Activated CD4-positive, alpha-beta memory T cell treated with anti-CD3 and anti-CD28 coated beads for 36 hours (primary cell): Measurements from ENCODE around the gene SH3GL3. TPM values are rescaled to one million over a fixed set of nuclear protein-coding genes. Genes with fewer than 3 reads are reported as not detected.

ENCODE experiments used
- CTCF ChIA-PET: fragments of 350-600 bp; sonication (Branson Sonifier 250); formaldehyde crosslinking; loops from one replicate; lab custom pipeline; 2021; ENCODE audit warnings: antibody characterized with exemption, inconsistent platforms; lab: Charles Lee
- POLR2A ChIA-PET: fragments of 350-600 bp; sonication (Branson Sonifier 250); formaldehyde crosslinking; loops from one replicate; lab custom pipeline; 2021; ENCODE audit warnings: antibody characterized with exemption; lab: Charles Lee
- DNase-seq: peaks from one replicate; pipeline ENCODE4 v3.0.0-alpha.2; 2020
- H3K27ac Mint-ChIP-seq: one replicate; pipeline ENCODE4 v1.8.0; 2021; ENCODE audit warnings: mixed read lengths
- H3K27me3 Mint-ChIP-seq: one replicate; pipeline ENCODE4 v1.8.0; 2021; ENCODE audit warnings: mixed read lengths
- H3K36me3 Mint-ChIP-seq: one replicate; pipeline ENCODE4 v1.8.0; 2021; ENCODE audit warnings: mixed read lengths
- H3K4me1 Mint-ChIP-seq: one replicate; pipeline ENCODE4 v1.8.0; 2021; ENCODE audit warnings: low read depth, mixed read lengths
- H3K4me3 Mint-ChIP-seq: one replicate; pipeline ENCODE4 v1.8.0; 2021; ENCODE audit warnings: mild to moderate bottlenecking, mixed read lengths
- H3K9me3 Mint-ChIP-seq: one replicate; pipeline ENCODE4 v1.8.0; 2021; ENCODE audit warnings: mixed read lengths
- intact Hi-C: fragments of 100-400 bp; cut with micrococcal nuclease; formaldehyde crosslinking; loops from one replicate; pipeline ENCODE4 v1.15.1; 2023
- total RNA-seq, 2 experiments: library from RNA; stranded (reverse); gene quantifications; one replicate each; pipeline ENCODE4 v1.2.3, GENCODE V29; 2021

SH3GL3 gene
- total RNA-seq, 2 experiments from 2014 or later, result not detected

GRCh38 chr15:83487519-83487918, 40.4 kb downstream of the SH3GL3 start:
- POLR2A ChIA-PET, result no interaction called here
- Mint-ChIP-seq H3K4me1 (no peaks in the 10 kb centered on the region), H3K9me3 (peaks cover 8% of the 10 kb centered on the region), H3K36me3 (no peaks in the 10 kb centered on the region), H3K27ac (no peak overlapping the region), H3K27me3 (no peaks in the 10 kb centered on the region), H3K4me3 (no peak overlapping the region)
- CTCF ChIA-PET, result no interaction called here
- intact Hi-C loops, result no loop called here
- no peak for DNase-seq

- POLR2A ChIA-PET, result no interaction called here
- CTCF ChIA-PET, result no interaction called here
These were observed 42.5 kb downstream of the SH3GL3 start for GRCh38 chr15:83489690-83490089.

GRCh38 chr15:83491486-83491885, 44.3 kb downstream of the SH3GL3 start:
- Mint-ChIP-seq H3K4me1 (no peaks in the 10 kb centered on the region), H3K36me3 (no peaks in the 10 kb centered on the region), H3K27me3 (peaks cover 4% of the 10 kb centered on the region), H3K27ac (no peak overlapping the region), H3K4me3 (no peak overlapping the region), H3K9me3 (peaks cover 3% of the 10 kb centered on the region)
- CTCF ChIA-PET, result no interaction called here
- no peak for DNase-seq
- POLR2A ChIA-PET, result no interaction called here
- intact Hi-C loops, result no loop called here

More at GRCh38 chr15:83489690-83490089, 42.5 kb downstream of the SH3GL3 start:
- intact Hi-C loops, result no loop called here
- no peak for DNase-seq
- Mint-ChIP-seq H3K4me3 (no peak overlapping the region), H3K9me3 (peaks cover 5% of the 10 kb centered on the region), H3K4me1 (no peaks in the 10 kb centered on the region), H3K36me3 (no peaks in the 10 kb centered on the region), H3K27ac (no peak overlapping the region), H3K27me3 (peaks cover 2% of the 10 kb centered on the region)

GRCh38 chr15:83496766-83497165, 49.6 kb downstream of the SH3GL3 start:
- ChIA-PET CTCF (no interaction called here), POLR2A (no interaction called here)
- H3K4me3 Mint-ChIP-seq, result no peak overlapping the region
- H3K27ac Mint-ChIP-seq, result no peak overlapping the region
- H3K9me3 Mint-ChIP-seq, result peaks cover 15% of the 10 kb centered on the region
- intact Hi-C loops, result no loop called here
- no peak for DNase-seq
- H3K4me1 Mint-ChIP-seq, result no peaks in the 10 kb centered on the region
- H3K36me3 Mint-ChIP-seq, result no peaks in the 10 kb centered on the region
- peaks cover 4% of the 10 kb centered on the region for H3K27me3 Mint-ChIP-seq

- Mint-ChIP-seq H3K27me3 (peaks cover 4% of the 10 kb centered on the region), H3K4me3 (no peak overlapping the region), H3K4me1 (no peaks in the 10 kb centered on the region), H3K36me3 (no peaks in the 10 kb centered on the region), H3K27ac (no peak overlapping the region), H3K9me3 (peaks cover 15% of the 10 kb centered on the region)
- POLR2A ChIA-PET, result no interaction called here
- DNase-seq, result no peak
- intact Hi-C loops, result no loop called here
- CTCF ChIA-PET, result no interaction called here
These were observed 51.2 kb downstream of the SH3GL3 start for GRCh38 chr15:83498374-83498773.

GRCh38 chr15:83498801-83499200, 51.7 kb downstream of the SH3GL3 start:
- no peak for DNase-seq
- ChIA-PET CTCF (no interaction called here), POLR2A (no interaction called here)
- peaks cover 15% of the 10 kb centered on the region for H3K9me3 Mint-ChIP-seq
- peaks cover 3% of the 10 kb centered on the region for H3K27me3 Mint-ChIP-seq
- no peaks in the 10 kb centered on the region for H3K4me1 Mint-ChIP-seq
- intact Hi-C loops, result no loop called here
- H3K4me3 Mint-ChIP-seq, result no peak overlapping the region
- H3K27ac Mint-ChIP-seq, result no peak overlapping the region
- no peaks in the 10 kb centered on the region for H3K36me3 Mint-ChIP-seq

- H3K27ac Mint-ChIP-seq, result no peak overlapping the region
- no peaks in the 10 kb centered on the region for H3K4me1 Mint-ChIP-seq
- DNase-seq, result no peak
- peaks cover 15% of the 10 kb centered on the region for H3K9me3 Mint-ChIP-seq
- ChIA-PET POLR2A (no interaction called here), CTCF (no interaction called here)
- intact Hi-C loops, result no loop called here
- H3K36me3 Mint-ChIP-seq, result no peaks in the 10 kb centered on the region
- H3K4me3 Mint-ChIP-seq, result no peak overlapping the region
- peaks cover 2% of the 10 kb centered on the region for H3K27me3 Mint-ChIP-seq
These were observed 52.3 kb downstream of the SH3GL3 start for GRCh38 chr15:83499476-83499875.

- Mint-ChIP-seq H3K9me3 (peaks cover 3% of the 10 kb centered on the region), H3K4me3 (no peak overlapping the region), H3K4me1 (no peaks in the 10 kb centered on the region), H3K27ac (no peak overlapping the region), H3K36me3 (no peaks in the 10 kb centered on the region), H3K27me3 (peaks cover 3% of the 10 kb centered on the region)
- POLR2A ChIA-PET, result no interaction called here
- intact Hi-C loops, result no loop called here
- no peak for DNase-seq
- CTCF ChIA-PET, result no interaction called here
These were observed 56.6 kb downstream of the SH3GL3 start for GRCh38 chr15:83503595-83504364.

GRCh38 chr15:83504365-83504764, 57.2 kb downstream of the SH3GL3 start:
- no peak for DNase-seq
- intact Hi-C loops, result no loop called here
- Mint-ChIP-seq H3K4me1 (no peaks in the 10 kb centered on the region), H3K4me3 (no peak overlapping the region), H3K27me3 (peaks cover 3% of the 10 kb centered on the region), H3K27ac (no peak overlapping the region), H3K9me3 (no peaks in the 10 kb centered on the region), H3K36me3 (no peaks in the 10 kb centered on the region)
- POLR2A ChIA-PET, result no interaction called here
- CTCF ChIA-PET, result no interaction called here

- CTCF ChIA-PET, result no interaction called here
- POLR2A ChIA-PET, result no interaction called here
- H3K4me1 Mint-ChIP-seq, result no peaks in the 10 kb centered on the region
These were observed 62.9 kb downstream of the SH3GL3 start for GRCh38 chr15:83510001-83510400.

GRCh38 chr15:83512459-83512858, 65.3 kb downstream of the SH3GL3 start:
- H3K9me3 Mint-ChIP-seq, result no peaks in the 10 kb centered on the region
- H3K36me3 Mint-ChIP-seq, result no peaks in the 10 kb centered on the region
- H3K4me3 Mint-ChIP-seq, result no peak overlapping the region
- no peak overlapping the region for H3K27ac Mint-ChIP-seq
- POLR2A ChIA-PET, result no interaction called here
- CTCF ChIA-PET, result no interaction called here
- peaks cover 6% of the 10 kb centered on the region for H3K27me3 Mint-ChIP-seq
- no peak for DNase-seq
- intact Hi-C loops, result no loop called here
- H3K4me1 Mint-ChIP-seq, result no peaks in the 10 kb centered on the region

More at GRCh38 chr15:83510001-83510400, 62.9 kb downstream of the SH3GL3 start:
- H3K36me3 Mint-ChIP-seq, result no peaks in the 10 kb centered on the region
- H3K27me3 Mint-ChIP-seq, result peaks cover 5% of the 10 kb centered on the region
- DNase-seq, result no peak
- H3K9me3 Mint-ChIP-seq, result no peaks in the 10 kb centered on the region
- no peak overlapping the region for H3K27ac Mint-ChIP-seq
- H3K4me3 Mint-ChIP-seq, result no peak overlapping the region
- intact Hi-C loops, result no loop called here

- Mint-ChIP-seq H3K36me3 (no peaks in the 10 kb centered on the region), H3K9me3 (no peaks in the 10 kb centered on the region), H3K4me1 (no peaks in the 10 kb centered on the region), H3K27ac (no peak overlapping the region), H3K27me3 (peaks cover 5% of the 10 kb centered on the region), H3K4me3 (no peak overlapping the region)
- CTCF ChIA-PET, result no interaction called here
- no peak for DNase-seq
- POLR2A ChIA-PET, result no interaction called here
- intact Hi-C loops, result no loop called here
These were observed 67.4 kb downstream of the SH3GL3 start for GRCh38 chr15:83514584-83514983.

- Mint-ChIP-seq H3K4me3 (no peak overlapping the region), H3K27me3 (peaks cover 4% of the 10 kb centered on the region), H3K27ac (no peak overlapping the region), H3K4me1 (no peaks in the 10 kb centered on the region), H3K9me3 (no peaks in the 10 kb centered on the region), H3K36me3 (no peaks in the 10 kb centered on the region)
- intact Hi-C loops, result no loop called here
- CTCF ChIA-PET, result no interaction called here
- POLR2A ChIA-PET, result no interaction called here
- DNase-seq, result no peak
These were observed 68.0 kb downstream of the SH3GL3 start for GRCh38 chr15:83515164-83515563.
